H9 (cell line): ENCODE results near the gene PAQR3. TPM values are rescaled to one million over a fixed set of nuclear protein-coding genes. Genes with fewer than 3 reads are reported as not detected.

Experiments
- DNase-seq: peaks from one replicate; pipeline ENCODE4 v3.0.0-alpha.2; 2017
- H2AFZ ChIP-seq: one replicate; pipeline ENCODE4 v1.6.1; 2013; ENCODE audit warnings: mild to moderate bottlenecking, low read length, control low read depth, moderate library complexity
- H2AK5ac ChIP-seq: 2 replicates; pipeline ENCODE4 v1.6.1; 2013; ENCODE audit warnings: low read length, control low read depth, mixed read lengths; ENCODE audit not compliant: insufficient read length
- H2BK120ac ChIP-seq: one replicate; pipeline ENCODE4 v1.6.1; 2013; ENCODE audit warnings: low read depth, mild to moderate bottlenecking, low read length, control low read depth, inconsistent platforms; ENCODE audit not compliant: poor library complexity, severe bottlenecking
- H2BK12ac ChIP-seq: 2 replicates; pipeline ENCODE4 v1.6.1; 2013; ENCODE audit warnings: low read length, control low read depth, mixed read lengths, low read depth; ENCODE audit not compliant: insufficient read length
- H2BK15ac ChIP-seq: 2 replicates; pipeline ENCODE4 v1.6.1; 2013; ENCODE audit warnings: low read depth, low read length, control low read depth
- H2BK20ac ChIP-seq: one replicate; pipeline ENCODE4 v1.6.1; 2013; ENCODE audit warnings: low read depth, mild to moderate bottlenecking, low read length, control low read depth, inconsistent platforms; ENCODE audit not compliant: poor library complexity, severe bottlenecking
- H2BK5ac ChIP-seq: 2 replicates; pipeline ENCODE4 v1.6.1; 2013; ENCODE audit warnings: low read length, control low read depth, mixed read lengths; ENCODE audit not compliant: insufficient read length
- H3K14ac ChIP-seq: 2 replicates; pipeline ENCODE4 v1.6.1; 2013; ENCODE audit warnings: low read length, control low read depth; ENCODE audit not compliant: insufficient read depth
- H3K18ac ChIP-seq: 2 replicates; pipeline ENCODE4 v1.6.1; 2013; ENCODE audit warnings: low read depth, mild to moderate bottlenecking, mixed read lengths, low read length, control low read depth; ENCODE audit not compliant: insufficient read length
- H3K23ac ChIP-seq: 2 replicates; pipeline ENCODE4 v1.6.1; 2013; ENCODE audit warnings: low read length, control low read depth, mixed read lengths, low read depth; ENCODE audit not compliant: insufficient read length
- H3K23me2 ChIP-seq: 2 replicates; pipeline ENCODE4 v1.6.1; 2013; ENCODE audit warnings: low read depth, mild to moderate bottlenecking, mixed read lengths, low read length, control low read depth; ENCODE audit not compliant: insufficient read length, poor library complexity, severe bottlenecking
- H3K27ac ChIP-seq: 2 replicates; pipeline ENCODE4 v1.5.1; 2013; ENCODE audit warnings: low read length, control low read depth, mixed read lengths, low read depth; ENCODE audit not compliant: insufficient read length
- H3K27me3 ChIP-seq: 2 replicates; pipeline ENCODE4 v1.6.1; 2013; ENCODE audit warnings: low read length, control low read depth, inconsistent platforms; ENCODE audit not compliant: insufficient read depth
- H3K4ac ChIP-seq: 2 replicates; pipeline ENCODE4 v1.6.1; 2013; ENCODE audit warnings: low read depth, mild to moderate bottlenecking, control low read depth, inconsistent platforms, low read length, moderate library complexity
- H3K4me1 ChIP-seq: 2 replicates; pipeline ENCODE4 v1.6.1; 2013; ENCODE audit warnings: low read length, control low read depth, inconsistent platforms; ENCODE audit not compliant: insufficient read depth
- H3K4me2 ChIP-seq: 2 replicates; pipeline ENCODE4 v1.6.1; 2013; ENCODE audit warnings: low read length, control low read depth, mixed read lengths; ENCODE audit not compliant: insufficient read length, insufficient read depth
- H3K56ac ChIP-seq: 2 replicates; pipeline ENCODE4 v1.6.1; 2013; ENCODE audit warnings: low read depth, mild to moderate bottlenecking, mixed read lengths, low read length, control low read depth; ENCODE audit not compliant: insufficient read length
- H3K79me1 ChIP-seq: 2 replicates; pipeline ENCODE4 v1.6.1; 2013; ENCODE audit warnings: low read depth, mild to moderate bottlenecking, moderate library complexity, low read length, control low read depth, inconsistent platforms; ENCODE audit not compliant: insufficient read depth, poor library complexity, severe bottlenecking
- H3K79me2 ChIP-seq: 2 replicates; pipeline ENCODE4 v1.6.1; 2013; ENCODE audit warnings: low read length, control low read depth, inconsistent platforms; ENCODE audit not compliant: insufficient read depth
- H3K9ac ChIP-seq: 2 replicates; pipeline ENCODE4 v1.6.1; 2013; ENCODE audit warnings: low read length, control low read depth, mixed read lengths; ENCODE audit not compliant: insufficient read length; ENCODE audit errors: extremely low read depth
- H3K9me3 ChIP-seq: one replicate; pipeline ENCODE4 v1.6.1; 2013; ENCODE audit warnings: low read depth, low read length, inconsistent platforms; ENCODE audit not compliant: control insufficient read depth
- H3T11ph ChIP-seq: one replicate; pipeline ENCODE4 v1.6.1; 2013; ENCODE audit warnings: mild to moderate bottlenecking, low read length, control low read depth, inconsistent platforms
- H4K20me1 ChIP-seq: one replicate; pipeline ENCODE4 v1.6.1; 2013; ENCODE audit not compliant: control insufficient read depth, insufficient read length, insufficient read depth
- H4K5ac ChIP-seq: 2 replicates; pipeline ENCODE4 v1.6.1; 2013; ENCODE audit warnings: low read depth, mild to moderate bottlenecking, mixed read lengths, low read length, control low read depth; ENCODE audit not compliant: insufficient read length
- H4K8ac ChIP-seq: replicated peaks from 2 replicates; pipeline ENCODE4 v1.6.1; 2013; ENCODE audit warnings: low read length, control low read depth, mixed read lengths, low read depth; ENCODE audit not compliant: insufficient read length
- H4K91ac ChIP-seq: 2 replicates; pipeline ENCODE4 v1.6.1; 2013; ENCODE audit warnings: low read depth, mild to moderate bottlenecking, moderate library complexity, mixed read lengths, low read length, control low read depth; ENCODE audit not compliant: insufficient read length
- H3K27ac Mint-ChIP-seq, 3 experiments: 2 replicates in 2 of 3; 3 replicates in 1 of 3; pipeline ENCODE4 v1.8.0; 2020 to 2021; ENCODE audit warnings: mixed read lengths in 3 of 3, mild to moderate bottlenecking in 1 of 3, moderate library complexity in 1 of 3
- H3K27me3 Mint-ChIP-seq: 2 replicates; pipeline ENCODE4 v1.8.0; 2021; ENCODE audit warnings: low read depth, mild to moderate bottlenecking, moderate library complexity, mixed read lengths
- H3K36me3 Mint-ChIP-seq, 3 experiments: 2 replicates in 2 of 3; 3 replicates in 1 of 3; pipeline ENCODE4 v1.8.0; 2020 to 2021; ENCODE audit warnings: low read depth in 3 of 3, mixed read lengths in 3 of 3; ENCODE audit not compliant: insufficient read depth in 1 of 3
- H3K4me1 Mint-ChIP-seq, 2 experiments: 2 replicates each; pipeline ENCODE4 v1.8.0; 2020; ENCODE audit warnings: mixed read lengths in 2 of 2
- H3K4me3 Mint-ChIP-seq, 2 experiments: 2 replicates in 1 of 2; 3 replicates in 1 of 2; pipeline ENCODE4 v1.8.0; 2020 to 2021; ENCODE audit warnings: mild to moderate bottlenecking in 2 of 2, mixed read lengths in 2 of 2, moderate library complexity in 1 of 2
- H3K9me3 Mint-ChIP-seq, 2 experiments: 2 replicates in 1 of 2; 3 replicates in 1 of 2; pipeline ENCODE4 v1.8.0; 2020; ENCODE audit warnings: mild to moderate bottlenecking in 2 of 2, mixed read lengths in 2 of 2, moderate library complexity in 1 of 2
- WGBS: extraction: QIAGEN DNeasy Blood & Tissue Kit; methylation state at CpG from one replicate; pipeline ENCODE4 v1.1.7; 2013; ENCODE audit warnings: missing lambda C conversion rate, low lambda C conversion rate, mixed read lengths; ENCODE audit not compliant: insufficient read length; ENCODE audit errors: extremely low coverage; 5-methylcytosine and 5-hydroxymethylcytosine counted together
- total RNA-seq: library from RNA; stranded (reverse); gene quantifications from 2 replicates; pipeline ENCODE4 v1.2.1, GENCODE V29; 2021
- TF ChIP-seq, protein P1 (sequence below): fragments of 200-600 bp; sonication (generic); conservative IDR thresholded peaks from 3 replicates; pipeline ENCODE4 v1.8.0; 2021; ENCODE audit warnings: antibody characterized with exemption, mild to moderate bottlenecking

PAQR3 gene
- total RNA-seq, 1 experiment from 2014 or later, result 26.3 TPM

GRCh38 chr4:78953769-78954666 is 14.8 kb upstream of the PAQR3 start:
- no peak overlapping the region for H2BK20ac ChIP-seq
- no peak overlapping the region for H3K23ac ChIP-seq
- H4K8ac ChIP-seq, result no peak overlapping the region
- no CpG with 5 or more reads among the region's 11 CpGs for WGBS
- no peak overlapping the region for H2AK5ac ChIP-seq
- peak; percentile 56 for DNase-seq
- TF ChIP-seq, protein P1, sequence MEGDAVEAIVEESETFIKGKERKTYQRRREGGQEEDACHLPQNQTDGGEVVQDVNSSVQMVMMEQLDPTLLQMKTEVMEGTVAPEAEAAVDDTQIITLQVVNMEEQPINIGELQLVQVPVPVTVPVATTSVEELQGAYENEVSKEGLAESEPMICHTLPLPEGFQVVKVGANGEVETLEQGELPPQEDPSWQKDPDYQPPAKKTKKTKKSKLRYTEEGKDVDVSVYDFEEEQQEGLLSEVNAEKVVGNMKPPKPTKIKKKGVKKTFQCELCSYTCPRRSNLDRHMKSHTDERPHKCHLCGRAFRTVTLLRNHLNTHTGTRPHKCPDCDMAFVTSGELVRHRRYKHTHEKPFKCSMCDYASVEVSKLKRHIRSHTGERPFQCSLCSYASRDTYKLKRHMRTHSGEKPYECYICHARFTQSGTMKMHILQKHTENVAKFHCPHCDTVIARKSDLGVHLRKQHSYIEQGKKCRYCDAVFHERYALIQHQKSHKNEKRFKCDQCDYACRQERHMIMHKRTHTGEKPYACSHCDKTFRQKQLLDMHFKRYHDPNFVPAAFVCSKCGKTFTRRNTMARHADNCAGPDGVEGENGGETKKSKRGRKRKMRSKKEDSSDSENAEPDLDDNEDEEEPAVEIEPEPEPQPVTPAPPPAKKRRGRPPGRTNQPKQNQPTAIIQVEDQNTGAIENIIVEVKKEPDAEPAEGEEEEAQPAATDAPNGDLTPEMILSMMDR, result peak; percentile 67
- H3K4me1 Mint-ChIP-seq, result no peaks in the 10 kb centered on the region
- H3K4me1 ChIP-seq, result no peaks in the 10 kb centered on the region
- H2BK5ac ChIP-seq, result no peak overlapping the region
- no peak overlapping the region for H3K27ac ChIP-seq
- H3K9ac ChIP-seq, result no peak overlapping the region
- H3K27me3 Mint-ChIP-seq, result peaks cover under 1% of the 10 kb centered on the region; the same call in 1 of the 2 replicates
- H4K20me1 ChIP-seq, result no peaks in the 10 kb centered on the region
- H2BK12ac ChIP-seq, result no peak overlapping the region
- no peak overlapping the region for H3K56ac ChIP-seq
- no peak overlapping the region for H3T11ph ChIP-seq
- no peak overlapping the region for H3K14ac ChIP-seq
- no peak overlapping the region for H3K4me2 ChIP-seq
- no peaks in the 10 kb centered on the region for H3K23me2 ChIP-seq
- H3K79me2 ChIP-seq, result no peaks in the 10 kb centered on the region
- no peaks in the 10 kb centered on the region for H3K9me3 ChIP-seq
- H4K5ac ChIP-seq, result no peak overlapping the region
- H4K91ac ChIP-seq, result no peak overlapping the region
- H3K27ac Mint-ChIP-seq, result no peak overlapping the region
- H3K4ac ChIP-seq, result no peak overlapping the region
- no peak overlapping the region for H2AFZ ChIP-seq
- no peaks in the 10 kb centered on the region for H3K79me1 ChIP-seq
- no peak overlapping the region for H3K4me3 Mint-ChIP-seq
- H3K27me3 ChIP-seq, result no peaks in the 10 kb centered on the region
- H2BK15ac ChIP-seq, result no peak overlapping the region
- no peaks in the 10 kb centered on the region for H3K36me3 Mint-ChIP-seq
- H3K18ac ChIP-seq, result no peak overlapping the region
- no peak overlapping the region for H2BK120ac ChIP-seq
- no peaks in the 10 kb centered on the region for H3K9me3 Mint-ChIP-seq
